Measurements from ENCODE around the gene RERE.

RERE gene

DNA sequence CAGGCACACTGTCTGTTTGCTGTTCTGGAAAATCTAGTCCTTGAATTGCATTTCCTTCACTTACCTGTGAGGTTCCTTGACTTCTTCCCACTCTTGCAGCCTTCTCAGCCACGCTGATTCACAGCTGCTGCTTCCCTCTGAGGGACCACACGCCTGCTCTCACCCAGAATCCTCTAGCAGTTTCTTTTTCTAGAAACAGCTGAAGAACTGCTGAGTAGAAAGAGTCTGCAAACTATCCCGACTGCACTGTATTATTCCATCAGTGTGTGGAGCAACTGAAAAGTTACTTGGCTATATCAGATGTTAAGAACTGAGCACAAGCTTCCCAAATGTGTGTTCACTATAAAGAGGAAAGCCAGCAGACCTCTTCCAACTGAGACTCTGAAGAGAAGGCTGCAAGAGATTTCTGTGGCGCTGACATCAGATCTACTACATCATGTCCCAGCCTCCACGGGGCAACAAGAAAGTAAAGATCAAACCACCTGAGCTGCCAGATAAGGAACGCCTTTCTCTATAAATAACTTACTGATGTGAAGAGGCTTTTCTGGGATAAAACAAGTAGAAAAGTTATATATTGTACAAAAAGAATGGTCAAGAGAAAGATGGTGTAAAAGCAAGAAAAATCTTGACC, 226.6 kb downstream of the RERE start:
- no peak overlapping the region for H3K4me3 ChIP-seq (ENCODE audit: low read depth, low read length)
- TF ChIP-seq, protein P1, sequence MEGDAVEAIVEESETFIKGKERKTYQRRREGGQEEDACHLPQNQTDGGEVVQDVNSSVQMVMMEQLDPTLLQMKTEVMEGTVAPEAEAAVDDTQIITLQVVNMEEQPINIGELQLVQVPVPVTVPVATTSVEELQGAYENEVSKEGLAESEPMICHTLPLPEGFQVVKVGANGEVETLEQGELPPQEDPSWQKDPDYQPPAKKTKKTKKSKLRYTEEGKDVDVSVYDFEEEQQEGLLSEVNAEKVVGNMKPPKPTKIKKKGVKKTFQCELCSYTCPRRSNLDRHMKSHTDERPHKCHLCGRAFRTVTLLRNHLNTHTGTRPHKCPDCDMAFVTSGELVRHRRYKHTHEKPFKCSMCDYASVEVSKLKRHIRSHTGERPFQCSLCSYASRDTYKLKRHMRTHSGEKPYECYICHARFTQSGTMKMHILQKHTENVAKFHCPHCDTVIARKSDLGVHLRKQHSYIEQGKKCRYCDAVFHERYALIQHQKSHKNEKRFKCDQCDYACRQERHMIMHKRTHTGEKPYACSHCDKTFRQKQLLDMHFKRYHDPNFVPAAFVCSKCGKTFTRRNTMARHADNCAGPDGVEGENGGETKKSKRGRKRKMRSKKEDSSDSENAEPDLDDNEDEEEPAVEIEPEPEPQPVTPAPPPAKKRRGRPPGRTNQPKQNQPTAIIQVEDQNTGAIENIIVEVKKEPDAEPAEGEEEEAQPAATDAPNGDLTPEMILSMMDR (IDR thresholded peaks at IDR 0.05; ENCODE audit: low read depth, low read length, missing control alignments), result no peak
- no peak for DNase-seq (ENCODE audit: low read depth)
- in situ Hi-C loops (cut with HindIII; ENCODE audit: low sequenced_read_pairs), result no loop called here

DNA sequence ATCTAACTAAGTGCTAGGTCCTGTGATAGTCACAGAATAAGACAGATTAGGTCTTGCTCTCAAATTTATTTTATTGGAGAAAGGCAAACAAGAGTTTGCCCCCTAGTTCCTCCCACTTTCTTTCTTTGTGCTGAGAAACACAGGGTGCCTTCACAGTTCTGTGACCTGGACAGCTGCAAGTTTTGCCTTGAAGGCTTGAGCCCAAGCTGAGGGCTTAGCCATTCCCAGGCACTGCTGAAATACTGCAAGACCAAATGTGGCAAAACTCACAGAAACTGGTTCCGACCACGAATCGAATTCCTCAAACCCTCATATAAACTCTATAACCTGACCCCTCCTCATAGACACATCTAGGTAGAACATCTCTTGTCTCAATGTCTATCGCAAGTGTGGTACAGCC, 227.9 kb downstream of the RERE start:
- DNase-seq (ENCODE audit: low read depth), result no peak
- in situ Hi-C loops (cut with HindIII; ENCODE audit: low sequenced_read_pairs), result no loop called here
- H3K4me3 ChIP-seq (ENCODE audit: low read depth, low read length), result no peak overlapping the region
- TF ChIP-seq, protein P1 (IDR thresholded peaks at IDR 0.05; ENCODE audit: low read depth, low read length, missing control alignments), result no peak

DNA sequence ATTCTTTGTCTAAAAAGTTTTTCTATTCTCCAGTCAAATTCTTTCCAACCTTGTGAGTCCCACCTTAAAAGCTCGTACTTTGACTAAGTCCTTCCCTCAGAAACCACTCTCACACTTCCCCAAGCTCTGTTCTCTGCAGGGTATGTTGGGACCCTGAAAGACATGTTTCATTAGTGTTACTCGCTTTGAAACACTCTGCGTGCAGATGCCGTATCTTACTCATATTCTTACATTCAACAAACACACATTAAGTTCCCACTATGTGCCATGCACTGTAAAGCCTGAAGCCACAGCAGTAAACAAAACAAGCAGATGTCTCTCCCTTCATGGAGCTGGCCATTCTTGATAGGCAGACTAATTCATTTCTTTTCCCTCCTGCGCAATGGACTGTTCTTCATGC, 229.7 kb downstream of the RERE start:
- TF ChIP-seq, protein P1 (IDR thresholded peaks at IDR 0.05; ENCODE audit: low read depth, low read length, missing control alignments), result no peak
- no peak overlapping the region for H3K4me3 ChIP-seq (ENCODE audit: low read depth, low read length)
- DNase-seq (ENCODE audit: low read depth), result no peak
- in situ Hi-C loops (cut with HindIII; ENCODE audit: low sequenced_read_pairs), result no loop called here

DNA sequence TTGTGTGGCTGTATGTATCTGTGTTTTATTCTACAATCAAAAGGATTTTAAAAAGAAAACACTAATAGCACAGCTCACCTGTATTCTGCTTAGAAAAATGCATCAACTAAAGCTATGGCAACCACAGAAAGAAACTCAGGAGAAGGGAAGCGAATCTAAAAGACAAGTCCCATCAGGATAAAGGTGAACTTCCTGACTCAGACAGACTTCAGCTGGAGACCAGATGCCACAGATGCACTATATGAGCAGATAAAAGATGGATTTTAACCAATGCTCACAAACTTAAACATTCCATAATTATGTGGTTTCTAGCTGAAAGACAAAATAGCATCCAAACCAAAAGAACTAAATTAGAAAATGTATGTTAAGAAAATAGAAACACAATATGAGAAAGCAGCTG, 231.0 kb downstream of the RERE start:
- in situ Hi-C loops (cut with HindIII; ENCODE audit: low sequenced_read_pairs), result no loop called here
- no peak for DNase-seq (ENCODE audit: low read depth)
- TF ChIP-seq, protein P1 (IDR thresholded peaks at IDR 0.05; ENCODE audit: low read depth, low read length, missing control alignments), result no peak
- H3K4me3 ChIP-seq (ENCODE audit: low read depth, low read length), result no peak overlapping the region

DNA sequence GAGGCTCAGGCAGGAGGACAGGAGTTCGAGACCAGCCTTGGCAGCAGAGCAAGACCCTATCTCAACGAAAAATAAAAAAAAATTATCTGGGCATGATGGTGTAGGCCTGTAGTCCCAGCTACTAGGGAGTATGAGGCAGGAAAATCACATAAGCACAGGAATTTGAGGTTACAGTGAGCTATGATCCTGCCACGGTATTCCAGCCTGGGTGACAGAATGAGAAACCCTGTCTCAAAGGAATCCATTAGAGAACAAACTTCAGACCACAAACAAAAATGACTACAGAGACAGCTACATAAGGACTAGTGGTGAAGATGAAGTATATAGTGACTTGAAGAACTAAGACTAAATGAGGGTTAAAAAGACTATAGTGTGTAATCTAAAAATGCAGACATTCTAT, 233.1 kb downstream of the RERE start:
- in situ Hi-C loops (cut with HindIII; ENCODE audit: low sequenced_read_pairs), result no loop called here

DNA sequence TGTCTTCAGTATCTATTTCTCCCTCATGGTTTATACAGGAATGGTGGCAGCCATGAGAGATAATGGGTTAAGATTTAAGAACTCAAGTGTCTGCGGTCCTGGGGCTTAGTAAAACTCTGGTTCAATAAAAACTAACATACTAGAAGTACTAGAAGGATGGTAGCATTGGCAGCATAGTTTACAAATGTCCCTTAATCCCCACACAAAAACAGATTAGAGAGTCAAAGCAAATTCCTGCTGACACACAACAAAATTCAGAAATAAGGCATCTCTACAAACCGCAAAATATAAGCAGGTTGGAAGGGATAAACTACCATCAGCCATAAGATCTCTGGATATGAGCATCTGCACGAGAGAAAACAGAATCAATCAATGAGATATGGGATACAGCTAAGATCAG, 234.4 kb downstream of the RERE start:
- TF ChIP-seq, protein P1 (IDR thresholded peaks at IDR 0.05; ENCODE audit: low read depth, low read length, missing control alignments), result no peak
- H3K4me3 ChIP-seq (ENCODE audit: low read depth, low read length), result no peak overlapping the region
- in situ Hi-C loops (cut with HindIII; ENCODE audit: low sequenced_read_pairs), result no loop called here
- no peak for DNase-seq (ENCODE audit: low read depth)

More for the DNA sequence above, 233.1 kb downstream of the RERE start:
- no peak for DNase-seq (ENCODE audit: low read depth)
- no peak overlapping the region for H3K4me3 ChIP-seq (ENCODE audit: low read depth, low read length)
- TF ChIP-seq, protein P1 (IDR thresholded peaks at IDR 0.05; ENCODE audit: low read depth, low read length, missing control alignments), result no peak
